HCT116 (cell line): ENCODE data around the gene QPCTL. TPM values are rescaled to one million over a fixed set of nuclear protein-coding genes. Genes with fewer than 3 reads are reported as not detected.

ENCODE experiments used
- ATAC-seq: fragments of 200-7000 bp; cut with Tn5 transposase; 2 replicates; pipeline ENCODE4 v1.9.1; 2020; ENCODE audit warnings: mild to moderate bottlenecking, moderate library complexity
- BruUV-seq: library from RNA; stranded (reverse); fragments of 400-500 nt; replicated peaks from 2 replicates; lab custom pipeline; 2021; lab: Mats Ljungman, UMichigan
- CTCF ChIA-PET: fragments of 300-600 bp; sonication (Branson Sonifier 250); formaldehyde crosslinking; loops from one replicate; lab custom pipeline; 2021; ENCODE audit warnings: antibody characterized with exemption; lab: Charles Lee
- POLR2A ChIA-PET: fragments of 300-600, 350-600 bp; sonication (Branson Sonifier 250); formaldehyde crosslinking; loops from one replicate; lab custom pipeline; 2021; ENCODE audit warnings: antibody characterized with exemption; lab: Charles Lee
- RAD21 ChIA-PET, 2 experiments: fragments of 300-600 bp; sonication (Branson Sonifier 250); formaldehyde crosslinking; loops; one replicate each; lab custom pipeline; 2023; ENCODE audit warnings: low total read pairs in 2 of 2; ENCODE audit not compliant: uncharacterized antibody in 2 of 2, unreplicated experiment in 2 of 2, low non-redundant PET in 1 of 2; lab: Charles Lee
- DNase-seq: peaks from one replicate; pipeline ENCODE4 v3.0.0-alpha.2; 2010; ENCODE audit warnings: low read depth, low spot score
- H2AFZ ChIP-seq: fragments of 200-600 bp; shearing (Covaris generic), sonication (generic); 2 replicates; pipeline ENCODE4 v1.6.1; 2017; ENCODE audit warnings: low read depth, mixed run types, mixed read lengths, antibody characterized with exemption, low read length; ENCODE audit not compliant: poor library complexity, severe bottlenecking
- H3K27ac ChIP-seq: 2 replicates; pipeline ENCODE4 v1.5.1; 2012; ENCODE audit warnings: low read depth, low read length
- H3K27me3 ChIP-seq: fragments of 200-600 bp; sonication (generic); 2 replicates; pipeline ENCODE4 v1.6.1; 2016; ENCODE audit warnings: mixed run types, low read length, mixed read lengths; ENCODE audit not compliant: insufficient read depth
- H3K36me3 ChIP-seq, 2 experiments: fragments of 200-500 bp in 1 of 2; fragments of 200-600 bp in 1 of 2; sonication (Bioruptor generic) in 1 of 2; sonication (generic) in 1 of 2; 2 replicates each; pipeline versions ENCODE4 v1.5.1 to v1.6.1; 2014 to 2016; ENCODE audit warnings: low read length in 2 of 2, inconsistent platforms in 1 of 2, mixed read lengths in 1 of 2, mixed run types in 1 of 2; ENCODE audit not compliant: insufficient read depth in 2 of 2, control insufficient read depth in 1 of 2
- H3K4me1 ChIP-seq, 2 experiments: fragments of 200-600 bp in 1 of 2; sonication (generic) in 1 of 2; 2 replicates each; pipeline versions ENCODE4 v1.5.1 to v1.6.1; 2012 to 2017; ENCODE audit warnings: low read length in 2 of 2, inconsistent platforms in 1 of 2, mild to moderate bottlenecking in 1 of 2, mixed read lengths in 1 of 2, mixed run types in 1 of 2, moderate library complexity in 1 of 2; ENCODE audit not compliant: insufficient read depth in 2 of 2, control insufficient read depth in 1 of 2
- H3K4me2 ChIP-seq: fragments of 200-600 bp; sonication (generic); 2 replicates; pipeline ENCODE4 v1.6.1; 2017; ENCODE audit warnings: mixed run types, low read length, mixed read lengths
- H3K4me3 ChIP-seq, 2 experiments: fragments of 200-600 bp in 1 of 2; sonication (generic) in 1 of 2; replicated peaks in 1 of 2; 2 replicates each; pipeline ENCODE4 v1.5.1; 2011 to 2016; ENCODE audit warnings: low read length in 2 of 2, control low read depth in 1 of 2, low read depth in 1 of 2, mild to moderate bottlenecking in 1 of 2, mixed read lengths in 1 of 2, mixed run types in 1 of 2
- H3K79me2 ChIP-seq: fragments of 200-600 bp; sonication (generic); 2 replicates; pipeline ENCODE4 v1.6.1; 2017; ENCODE audit warnings: mild to moderate bottlenecking, mixed run types, low read length, moderate library complexity, mixed read lengths; ENCODE audit not compliant: insufficient read depth
- H3K9ac ChIP-seq: fragments of 200-600 bp; sonication (generic); 2 replicates; pipeline ENCODE4 v1.6.1; 2016; ENCODE audit warnings: low read length, mixed read lengths
- H3K9me2 ChIP-seq: fragments of 200-600 bp; sonication (generic), shearing (Covaris generic); 2 replicates; pipeline ENCODE4 v1.6.1; 2017; ENCODE audit warnings: mixed run types, mild to moderate bottlenecking, moderate library complexity; ENCODE audit not compliant: insufficient read depth
- H3K9me3 ChIP-seq, 2 experiments: fragments of 200-500 bp in 1 of 2; fragments of 200-600 bp in 1 of 2; sonication (Bioruptor generic) in 1 of 2; sonication (generic) in 1 of 2; 2 replicates each; pipeline ENCODE4 v1.6.1; 2014 to 2017; ENCODE audit warnings: low read length in 2 of 2, mixed read lengths in 2 of 2, inconsistent platforms in 1 of 2, low read depth in 1 of 2, mild to moderate bottlenecking in 1 of 2, mixed run types in 1 of 2, moderate library complexity in 1 of 2; ENCODE audit not compliant: control insufficient read depth in 1 of 2, insufficient read depth in 1 of 2
- H4K20me1 ChIP-seq: fragments of 200-600 bp; sonication (generic), shearing (Covaris generic); 2 replicates; pipeline ENCODE4 v1.6.1; 2017; ENCODE audit warnings: mixed run types, mild to moderate bottlenecking, moderate library complexity; ENCODE audit not compliant: insufficient read depth
- CBX3 ChIP-seq: IDR thresholded peaks from 2 replicates; pipeline ENCODE4 v1.6.1; 2012; ENCODE audit warnings: low read depth
- CEBPB ChIP-seq: IDR thresholded peaks from 2 replicates; pipeline ENCODE4 v1.6.1; 2012; ENCODE audit warnings: low read depth
- CTCF ChIP-seq, 3 experiments: fragments of 200-600 bp in 1 of 3; sonication (generic) in 1 of 3; IDR thresholded peaks in 2 of 3; conservative IDR thresholded peaks in 1 of 3; 2 replicates each; pipeline ENCODE4 v1.5.1; 2012 to 2017; ENCODE audit warnings: low read depth in 2 of 3, low read length in 2 of 3, antibody characterized with exemption in 1 of 3, borderline replicate concordance in 1 of 3, control low read depth in 1 of 3, mild to moderate bottlenecking in 1 of 3, mixed read lengths in 1 of 3, mixed run types in 1 of 3, moderate library complexity in 1 of 3; ENCODE audit not compliant: insufficient read depth in 1 of 3
- EGR1 ChIP-seq: IDR thresholded peaks from 2 replicates; pipeline ENCODE4 v1.6.1; 2012; ENCODE audit warnings: low read depth
- EZH2phosphoT487 ChIP-seq: fragments of 200-600 bp; IDR thresholded peaks from 2 replicates; pipeline ENCODE4 v1.6.1; 2018; ENCODE audit warnings: antibody characterized with exemption, borderline replicate concordance
- JUND ChIP-seq: IDR thresholded peaks from 2 replicates; pipeline ENCODE4 v1.6.1; 2012
- MAX ChIP-seq: IDR thresholded peaks from 2 replicates; pipeline ENCODE4 v1.6.1; 2012
- POLR2A ChIP-seq: IDR thresholded peaks from 2 replicates; pipeline ENCODE4 v1.7.0; 2011; ENCODE audit warnings: borderline replicate concordance; ENCODE audit not compliant: insufficient read depth, insufficient read length; ENCODE audit errors: extremely low read depth
- SIN3A ChIP-seq: IDR thresholded peaks from 2 replicates; pipeline ENCODE4 v1.6.1; 2012; ENCODE audit warnings: low read depth
- SP1 ChIP-seq: IDR thresholded peaks from 2 replicates; pipeline ENCODE4 v1.6.1; 2012; ENCODE audit warnings: low read depth
- SRF ChIP-seq: IDR thresholded peaks from 2 replicates; pipeline ENCODE4 v1.6.1; 2012; ENCODE audit warnings: low read depth
- YY1 ChIP-seq: IDR thresholded peaks from 2 replicates; pipeline ENCODE4 v1.6.1; 2011; ENCODE audit warnings: low read length, low read depth, moderate library complexity, mild to moderate bottlenecking; ENCODE audit not compliant: insufficient replicate concordance; ENCODE audit errors: extremely low read depth
- ZFX ChIP-seq: fragments of 450-650 bp; IDR thresholded peaks from 2 replicates; pipeline ENCODE4 v1.6.1; 2017
- ZNF274 ChIP-seq: fragments of 200-500 bp; sonication (Bioruptor generic); IDR thresholded peaks from 2 replicates; pipeline ENCODE4 v1.6.1; 2014; ENCODE audit warnings: mild to moderate bottlenecking, low read depth, low read length, inconsistent platforms
- intact Hi-C: fragments of 100-400 bp; cut with micrococcal nuclease; formaldehyde crosslinking; loops from 2 replicates; pipeline ENCODE4 v1.10.0; 2022
- total RNA-seq: library from RNA; stranded (reverse); gene quantifications from one replicate; pipeline ENCODE4 v1.2.1, GENCODE V29; 2021; ENCODE audit not compliant: unreplicated experiment

Gene QPCTL
- total RNA-seq, 1 experiment from 2014 or later = 19.5 TPM

- no peaks in the 10 kb centered on the region for H3K79me2 ChIP-seq
- POLR2A ChIA-PET = no interaction called here
- no peak overlapping the region for H3K9ac ChIP-seq
- intact Hi-C loops = no loop called here
- TF ChIP-seq CBX3 (no peak), YY1 (no peak), MAX (no peak), POLR2A (no peak), EZH2phosphoT487 (no peak), ZNF274 (no peak), ZFX (no peak)
- H3K9me2 ChIP-seq = no peaks in the 10 kb centered on the region
- ATAC-seq (no peak), DNase-seq (no peak)
- no peaks in the 10 kb centered on the region for H3K36me3 ChIP-seq
- no peak overlapping the region for H2AFZ ChIP-seq
- H3K9me3 ChIP-seq = no peaks in the 10 kb centered on the region
- H3K27ac ChIP-seq = no peak overlapping the region
- no peak overlapping the region for H3K4me3 ChIP-seq
- no TSS peak for BruUV-seq
- no peaks in the 10 kb centered on the region for H3K27me3 ChIP-seq
- RAD21 ChIA-PET = no interaction called here
- no peak overlapping the region for H3K4me2 ChIP-seq
- H4K20me1 ChIP-seq = no peaks in the 10 kb centered on the region
- H3K4me1 ChIP-seq = no peaks in the 10 kb centered on the region; a peak in 1 of 4 replicates
- CTCF ChIA-PET = interaction anchor here (1.3 kb wide), 1 partner anchor 15 kb away, joined by 3 read pairs; no protein-coding TSS in a partner anchor
Observed at GRCh38 chr19:45657520-45658167, 34.8 kb upstream of the QPCTL start.

GRCh38 chr19:45659096-45659729 is 33.3 kb upstream of the QPCTL start:
- Histone ChIP-seq H3K4me2 (no peak overlapping the region), H3K9me3 (no peaks in the 10 kb centered on the region), H2AFZ (no peak overlapping the region), H3K27ac (no peak overlapping the region), H3K36me3 (no peaks in the 10 kb centered on the region), H3K79me2 (no peaks in the 10 kb centered on the region), H3K27me3 (no peaks in the 10 kb centered on the region), H3K4me3 (no peak overlapping the region), H4K20me1 (no peaks in the 10 kb centered on the region), H3K4me1 (no peaks in the 10 kb centered on the region), H3K9me2 (no peaks in the 10 kb centered on the region), H3K9ac (no peak overlapping the region)
- intact Hi-C loops = no loop called here
- ChIA-PET POLR2A (no interaction called here), CTCF (no interaction called here), RAD21 (no interaction called here)
- no TSS peak for BruUV-seq
- ATAC-seq = no peak
- no peak for DNase-seq
- no peak for TF ChIP-seq SRF
- TF ChIP-seq CTCF (IDR thresholded peaks at IDR 0.05 in 2 of 3, conservative IDR thresholded peaks at IDR 0.05 in 1 of 3; ENCODE audit: borderline replicate concordance in 1 of 3, insufficient read depth in 1 of 3, low read depth in 2 of 3, low read length in 2 of 3) = no peak
- no peak for TF ChIP-seq EZH2phosphoT487
- no peak for TF ChIP-seq CEBPB
- no peak for TF ChIP-seq SP1
- no peak for TF ChIP-seq MAX
- no peak for TF ChIP-seq EGR1
- no peak for TF ChIP-seq SIN3A
- TF ChIP-seq JUND = no peak
